ENCODE data around the gene EGFL7.

DNA sequence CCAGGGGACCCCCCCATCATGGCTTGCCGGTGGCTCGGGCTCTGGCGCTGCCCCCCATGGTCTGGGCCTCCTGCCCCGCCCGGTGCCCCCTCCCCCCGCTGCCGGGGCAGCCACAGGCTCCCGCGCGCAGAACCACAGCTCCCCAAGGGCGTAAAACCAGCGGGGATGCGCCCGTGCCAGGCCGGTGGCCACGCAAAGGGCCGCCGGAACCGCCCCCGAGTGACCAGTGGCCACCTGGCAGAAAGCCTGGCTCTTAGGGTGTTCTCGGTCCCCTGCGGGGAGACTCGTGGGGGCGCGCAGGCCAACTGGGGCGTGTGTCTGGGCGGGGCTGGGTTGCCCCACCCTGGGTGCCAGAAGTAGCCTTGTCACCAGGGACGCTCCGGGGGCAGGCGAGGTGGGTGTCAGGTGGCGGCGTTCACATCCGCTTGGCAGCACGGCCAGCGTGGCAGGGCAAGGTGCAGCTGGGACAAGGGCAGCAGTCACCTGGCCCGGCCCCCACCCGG, 25.1 kb downstream of the EGFL7 start:
- TF ChIP-seq CBFB (IDR thresholded peaks at IDR 0.05; ENCODE audit: low read depth) = no peak
- no peak for TF ChIP-seq MXI1 (IDR thresholded peaks at IDR 0.05; ENCODE audit: low read depth, low read length)
- TF ChIP-seq ELK1 (IDR thresholded peaks at IDR 0.05; ENCODE audit: low read depth, low read length) = no peak
- TF ChIP-seq MEF2B (IDR thresholded peaks at IDR 0.05; ENCODE audit: partially characterized antibody, poor library complexity, severe bottlenecking) = peak; percentile 50
- no peak for TF ChIP-seq ETV6 (conservative IDR thresholded peaks at IDR 0.05 in 1 of 2, IDR thresholded peaks at IDR 0.05 in 1 of 2; ENCODE audit: borderline replicate concordance in 1 of 2, low read depth in 1 of 2)
- TF ChIP-seq ATF3 (IDR thresholded peaks at IDR 0.05; ENCODE audit: borderline replicate concordance, extremely low read depth, low read depth, low read length) = no peak
- TF ChIP-seq EZH2 (IDR thresholded peaks at IDR 0.05; ENCODE audit: borderline replicate concordance, control insufficient read depth, low read depth, low read length) = no peak
- TF ChIP-seq ZNF384 (IDR thresholded peaks at IDR 0.05; ENCODE audit: borderline replicate concordance, low read depth, low read length) = no peak
- TF ChIP-seq, protein P1, sequence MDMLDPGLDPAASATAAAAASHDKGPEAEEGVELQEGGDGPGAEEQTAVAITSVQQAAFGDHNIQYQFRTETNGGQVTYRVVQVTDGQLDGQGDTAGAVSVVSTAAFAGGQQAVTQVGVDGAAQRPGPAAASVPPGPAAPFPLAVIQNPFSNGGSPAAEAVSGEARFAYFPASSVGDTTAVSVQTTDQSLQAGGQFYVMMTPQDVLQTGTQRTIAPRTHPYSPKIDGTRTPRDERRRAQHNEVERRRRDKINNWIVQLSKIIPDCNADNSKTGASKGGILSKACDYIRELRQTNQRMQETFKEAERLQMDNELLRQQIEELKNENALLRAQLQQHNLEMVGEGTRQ (IDR thresholded peaks at IDR 0.05; ENCODE audit: borderline replicate concordance, low read depth, low read length) = no peak
- TF ChIP-seq PAX8 (IDR thresholded peaks at IDR 0.05) = no peak
- no peak for TF ChIP-seq CTCF (IDR thresholded peaks at IDR 0.05 in 2 of 3, conservative IDR thresholded peaks at IDR 0.05 in 1 of 3; ENCODE audit: control insufficient read depth in 2 of 3, extremely low read depth in 1 of 3, insufficient read depth in 1 of 3, low read depth in 3 of 3, low read length in 3 of 3)
- TF ChIP-seq, protein P2, sequence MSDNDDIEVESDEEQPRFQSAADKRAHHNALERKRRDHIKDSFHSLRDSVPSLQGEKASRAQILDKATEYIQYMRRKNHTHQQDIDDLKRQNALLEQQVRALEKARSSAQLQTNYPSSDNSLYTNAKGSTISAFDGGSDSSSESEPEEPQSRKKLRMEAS (IDR thresholded peaks at IDR 0.05; ENCODE audit: low read depth, low read length) = no peak
- TF ChIP-seq GABPA (IDR thresholded peaks at IDR 0.05; ENCODE audit: low read depth) = no peak
- no peak for TF ChIP-seq RB1 (IDR thresholded peaks at IDR 0.05; ENCODE audit: borderline replicate concordance)

Data from GM12878 (cell line).